HG03342 (cell line): Measurements from ENCODE around the gene IRF6.

Experiments used
- ATAC-seq: cut with Tn5 transposase; IDR thresholded peaks from one replicate; pipeline ENCODE4 v1.9.1; 2021; ENCODE audit warnings: mild to moderate bottlenecking, moderate library complexity; ENCODE audit not compliant: unreplicated experiment

IRF6 gene

GRCh38 chr1:209761011-209761635 is 44.8 kb downstream of the IRF6 start:
- ATAC-seq: no peak

DNA sequence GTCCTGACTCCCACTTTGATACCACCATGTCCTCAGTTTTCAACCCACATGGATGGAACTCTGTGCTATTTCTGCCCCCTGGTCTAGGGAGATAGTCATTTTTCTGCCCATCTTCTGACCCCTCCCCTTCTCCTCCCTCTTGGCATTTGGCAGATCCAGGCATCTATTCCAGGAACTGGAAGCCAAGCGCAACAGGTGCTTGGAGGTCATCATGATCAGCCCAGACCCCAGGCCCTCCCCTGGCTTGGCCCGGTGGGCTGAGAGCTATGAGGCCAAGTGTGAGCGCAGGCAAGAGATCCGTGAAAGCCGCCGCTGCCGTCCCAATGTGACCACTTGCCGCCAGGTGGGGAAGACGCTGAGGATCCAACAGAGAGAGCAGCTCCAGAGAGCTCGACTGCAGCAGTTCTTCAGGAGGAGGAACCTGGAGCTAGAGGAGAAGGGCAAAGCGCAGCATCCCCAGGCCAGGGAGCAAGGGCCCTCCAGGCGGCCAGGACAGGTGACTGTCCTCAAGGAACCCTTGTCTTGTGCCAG is 46.0 kb downstream of the IRF6 start:
- ATAC-seq: no peak

- ATAC-seq: no peak
These were observed 47.5 kb downstream of the IRF6 start for GRCh38 chr1:209758400-209758799.

- ATAC-seq: peak; percentile 32
These were observed 49.1 kb downstream of the IRF6 start for GRCh38 chr1:209756615-209757445.

DNA sequence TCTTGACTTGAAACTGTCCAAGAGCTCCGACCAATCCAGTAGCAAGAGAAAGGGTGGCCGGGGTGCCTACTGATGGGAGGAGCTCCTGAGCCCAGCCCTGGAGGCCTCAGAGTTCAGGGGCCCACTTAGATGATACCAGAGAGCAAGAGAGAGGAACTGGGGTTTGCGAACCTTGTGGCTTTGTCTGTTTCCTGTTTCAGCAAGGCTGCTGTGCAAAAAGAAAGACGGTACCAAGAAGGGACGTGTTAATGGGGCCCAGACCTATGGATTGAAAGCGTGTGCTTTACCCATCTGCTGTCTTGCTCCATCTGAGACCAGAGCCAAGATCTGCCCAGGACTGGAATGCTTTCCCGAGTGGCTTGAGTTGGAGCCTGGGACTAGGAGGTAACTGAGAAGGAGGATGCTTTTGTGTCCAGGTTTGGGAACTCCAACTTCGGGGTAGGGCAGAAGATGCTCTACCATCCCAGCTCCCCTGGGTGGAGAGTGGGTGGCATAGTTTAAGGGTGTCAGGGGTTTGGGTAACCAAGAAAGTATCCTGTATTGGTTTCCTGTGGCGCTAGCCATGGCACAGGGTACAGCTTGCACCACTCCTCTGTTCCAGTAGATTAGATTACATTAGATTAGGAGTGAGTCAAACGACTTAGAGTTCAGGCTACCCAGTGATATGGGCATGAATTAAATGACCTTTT is 49.9 kb downstream of the IRF6 start, which contains the start of gene TRAF3IP3:
TRAF3IP3 (plus strand) TSS at position 128 of the 689 bp plus-strand sequence. CDS start 3,987 bp downstream, outside the sequence.
- ATAC-seq: peak; percentile 78

DNA sequence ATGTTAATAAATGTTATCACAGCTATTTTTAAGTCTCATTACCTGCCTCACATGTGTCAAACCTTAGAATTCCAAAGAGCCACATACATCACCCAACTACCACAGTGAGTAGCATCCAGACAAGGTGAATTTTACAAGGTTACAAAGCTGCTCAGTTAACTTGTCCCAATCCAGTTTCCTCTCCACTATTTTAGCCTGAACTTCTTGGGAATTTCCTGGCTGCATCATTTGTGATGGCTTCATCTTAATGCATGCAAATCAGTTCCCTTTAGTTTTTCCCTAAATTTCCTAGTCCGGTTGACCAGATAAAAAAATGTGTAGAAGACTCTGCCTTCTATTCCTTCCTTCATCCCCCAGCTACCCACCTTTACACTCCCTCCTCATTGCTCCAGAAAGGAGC is 50.7 kb downstream of the IRF6 start:
- no peak for ATAC-seq

- ATAC-seq: no peak
These were observed 53.1 kb downstream of the IRF6 start for GRCh38 chr1:209752890-209753289.

DNA sequence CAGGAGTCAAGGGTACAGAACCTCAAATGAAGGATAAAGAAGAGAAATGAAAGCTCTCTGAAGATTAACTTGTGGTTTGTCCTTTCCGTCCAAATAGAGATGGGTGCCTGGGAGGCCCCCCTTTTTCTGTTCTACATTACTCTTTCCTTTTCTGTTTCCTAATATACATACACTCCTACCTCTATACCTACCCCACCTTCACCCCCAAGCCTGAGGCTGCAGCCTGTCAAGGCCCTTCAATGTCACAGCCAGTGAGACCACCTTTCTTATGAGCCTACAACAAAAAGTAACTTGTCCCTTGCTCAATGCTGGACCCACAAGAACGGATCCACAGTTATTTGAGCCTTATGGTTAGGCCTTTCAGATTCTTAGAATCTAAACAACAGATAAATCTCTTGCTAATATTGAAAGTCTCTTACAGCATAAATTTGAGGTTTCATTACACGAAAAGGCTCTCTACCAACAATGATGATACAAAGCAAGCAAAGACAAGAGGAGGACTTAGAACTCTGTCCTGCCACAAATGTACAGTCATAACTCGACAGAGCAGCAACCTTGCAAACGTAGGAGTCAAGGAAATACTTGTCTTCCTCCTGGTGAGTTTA is 54.2 kb downstream of the IRF6 start:
- peak; percentile 50 for ATAC-seq

DNA sequence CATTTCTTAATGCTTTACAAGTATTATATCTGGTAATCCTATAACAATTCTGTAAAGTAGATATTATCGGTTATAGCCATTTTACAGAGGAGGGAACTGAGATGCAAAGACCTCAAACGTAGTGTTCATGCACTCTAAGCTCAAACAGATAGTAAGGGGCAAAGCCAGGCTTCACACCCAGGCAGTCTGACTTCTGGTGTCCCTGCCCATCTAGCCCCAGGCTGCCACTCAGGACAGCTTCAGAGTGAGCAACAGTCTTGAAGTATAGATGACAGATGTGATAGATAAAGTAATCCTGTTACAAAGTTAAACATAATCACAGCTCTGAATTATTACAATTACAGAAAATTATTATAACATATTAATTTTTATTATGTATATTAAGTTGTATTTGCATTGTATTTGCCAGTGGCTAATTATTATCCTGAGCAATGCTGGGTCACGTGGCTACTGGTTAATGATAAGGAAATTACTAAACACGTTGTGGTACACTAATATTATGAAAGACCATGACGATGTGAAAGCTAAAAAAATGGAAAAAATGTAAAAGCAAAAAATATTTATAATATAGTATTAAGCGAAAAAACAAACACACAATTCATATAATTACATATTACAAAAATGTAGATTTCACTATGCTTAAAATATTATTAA is 56.1 kb downstream of the IRF6 start:
- no peak for ATAC-seq

GRCh38 chr1:209749205-209749604 is 56.7 kb downstream of the IRF6 start:
- ATAC-seq: no peak

- ATAC-seq: no peak
These were observed 57.3 kb downstream of the IRF6 start for GRCh38 chr1:209748620-209749019.

DNA sequence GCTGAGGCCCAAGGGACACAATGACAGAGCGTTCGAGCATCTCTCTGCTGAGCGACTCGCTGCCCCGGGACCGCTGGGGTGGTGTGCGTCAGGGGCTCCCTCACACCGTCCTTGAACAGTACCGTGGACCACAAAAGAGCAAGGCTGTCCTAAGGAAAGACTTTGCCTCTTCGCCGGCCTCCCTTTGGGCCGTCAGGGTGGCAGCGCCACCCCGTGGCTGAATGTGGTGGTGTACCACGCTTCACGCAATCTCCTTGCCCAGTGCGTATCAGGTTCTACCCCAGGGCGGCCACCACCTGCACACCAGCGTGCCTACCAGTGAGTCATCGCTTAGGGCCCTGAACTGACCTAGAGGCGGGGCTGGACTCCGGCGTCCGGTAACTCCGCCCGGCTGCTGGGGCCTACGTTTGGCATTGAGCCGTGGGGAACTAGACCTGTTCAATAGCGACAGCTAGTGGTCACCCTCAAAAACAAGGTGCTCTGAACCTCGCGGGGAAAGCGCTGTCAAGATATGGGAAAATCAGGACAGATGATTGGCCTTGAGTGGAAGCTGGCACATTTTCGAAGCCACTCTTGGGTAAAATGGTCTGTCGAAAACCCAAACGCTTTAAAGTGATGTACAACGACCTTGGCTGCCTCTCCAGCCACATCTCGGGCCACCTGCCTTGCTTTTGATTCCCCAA is 58.2 kb downstream of the IRF6 start:
- ATAC-seq: peak; percentile 69

DNA sequence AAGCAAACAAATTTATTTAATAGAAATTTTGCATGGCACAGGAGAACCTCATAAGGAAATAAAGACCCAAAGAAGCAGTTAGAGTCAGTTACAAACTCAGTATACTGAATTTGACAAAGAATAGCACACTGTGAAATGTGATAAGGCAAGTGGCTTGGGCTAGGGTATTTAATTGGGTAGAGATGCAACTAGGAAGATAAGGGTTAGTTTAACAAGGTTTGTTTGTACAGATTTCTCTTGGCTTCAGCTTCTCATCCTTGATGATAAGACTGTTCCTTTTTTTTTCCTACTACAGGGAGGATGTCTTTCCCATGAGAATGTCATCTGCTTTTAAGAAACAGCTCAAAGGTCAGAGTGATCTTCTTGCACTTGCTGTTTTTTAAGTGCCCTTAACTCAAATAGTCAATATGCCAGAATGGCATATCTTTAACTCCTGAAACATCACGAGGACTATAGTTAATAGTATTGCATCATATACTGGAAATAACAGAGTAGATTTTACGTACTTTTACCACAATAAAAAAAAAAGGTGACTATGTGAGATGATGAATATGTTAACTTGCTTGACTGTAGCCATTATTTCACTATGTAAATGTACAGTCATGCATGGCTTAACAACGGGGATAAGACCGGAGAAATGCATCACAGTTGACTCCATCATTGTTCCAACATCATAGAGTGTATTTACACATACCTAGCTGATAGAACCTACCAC is 59.3 kb downstream of the IRF6 start:
- ATAC-seq: no peak

DNA sequence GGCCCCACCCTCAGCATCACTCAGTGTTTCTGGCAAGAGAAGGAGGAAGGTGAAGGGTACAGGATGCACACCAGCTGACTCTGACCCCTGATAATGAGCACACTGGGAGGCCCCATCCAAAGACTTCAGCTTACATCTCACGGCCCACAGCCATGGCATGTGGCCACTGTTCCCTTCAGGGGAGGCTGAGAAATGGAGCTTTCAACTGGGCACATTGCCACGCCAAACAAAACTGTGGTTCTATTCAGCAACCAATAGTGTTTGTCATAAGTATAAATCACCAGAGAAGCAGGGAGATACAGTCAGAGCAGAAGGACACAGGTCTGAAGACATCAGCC is 62.8 kb downstream of the IRF6 start:
- ATAC-seq: no peak

DNA sequence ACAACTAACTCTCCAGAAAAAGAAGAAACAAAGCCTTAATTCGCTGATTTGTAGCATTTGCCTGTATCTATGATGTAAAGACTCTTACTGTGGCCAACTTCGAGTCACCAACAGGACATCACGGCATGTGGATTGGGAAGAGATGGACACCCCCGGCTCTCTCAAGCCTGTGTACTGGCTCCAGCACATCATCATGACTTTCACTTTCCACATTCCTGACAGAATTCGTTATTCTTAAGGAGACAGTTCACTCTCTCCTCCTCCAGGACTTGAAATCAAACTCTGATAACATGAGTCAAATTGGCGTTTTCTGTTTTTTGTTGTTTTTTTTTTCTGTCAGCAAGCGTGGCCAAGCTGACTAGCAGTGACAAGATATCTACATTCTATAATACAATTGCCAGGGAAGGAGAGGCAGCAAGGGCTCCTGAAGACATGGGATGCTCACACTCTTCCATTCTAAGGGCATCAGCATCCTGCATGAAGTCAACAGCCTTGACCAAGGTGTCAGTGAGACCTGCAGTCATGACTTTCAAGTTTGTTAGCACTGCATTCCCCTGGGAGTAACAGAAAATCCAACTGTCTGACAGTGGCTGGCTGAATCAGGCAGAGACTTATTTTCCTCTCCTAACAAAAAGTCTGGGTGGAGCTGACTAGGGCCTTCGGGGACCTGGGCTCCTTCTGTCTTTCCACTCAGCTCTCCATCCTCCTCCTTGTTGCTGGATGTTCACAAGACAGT is 63.4 kb downstream of the IRF6 start:
- no peak for ATAC-seq

DNA sequence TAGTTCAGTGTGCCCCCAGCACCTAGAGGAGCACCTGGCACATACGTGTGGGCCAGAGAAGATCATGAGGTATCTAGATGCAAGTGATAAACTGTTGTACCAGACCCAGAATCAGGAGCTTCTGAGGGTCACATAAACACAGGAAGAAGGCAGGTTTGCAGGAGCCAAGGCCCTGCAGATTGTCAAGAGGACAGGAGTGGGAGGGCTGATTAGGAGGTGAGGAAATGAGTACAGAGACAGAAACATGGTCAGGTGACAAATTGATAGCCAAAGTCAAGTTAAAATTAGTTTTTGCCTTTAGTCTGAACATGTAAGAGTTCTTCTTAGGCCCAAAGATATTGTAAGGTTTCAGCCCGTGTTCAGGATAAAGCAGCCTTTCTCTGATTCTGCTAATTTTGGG is 64.1 kb downstream of the IRF6 start:
- ATAC-seq: no peak

DNA sequence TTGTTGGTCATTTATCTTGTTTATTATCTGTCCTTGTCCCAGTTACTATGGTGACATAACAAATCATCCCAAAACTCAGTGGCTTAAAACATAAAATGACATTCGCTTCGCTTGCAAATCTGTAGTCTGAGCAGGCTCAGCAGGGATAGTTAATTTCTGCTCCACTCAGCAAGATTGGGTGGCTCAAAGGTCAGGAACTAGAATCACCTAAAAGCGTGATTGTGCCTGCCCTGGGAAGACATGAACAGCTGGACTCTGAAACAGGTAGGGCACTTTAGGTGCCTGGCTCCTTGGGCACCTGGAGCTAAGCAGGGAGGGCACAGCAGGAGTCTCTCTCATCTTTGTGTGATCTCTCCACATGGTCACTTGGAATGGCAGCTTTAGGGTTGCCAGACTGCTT is 64.7 kb downstream of the IRF6 start:
- no peak for ATAC-seq

DNA sequence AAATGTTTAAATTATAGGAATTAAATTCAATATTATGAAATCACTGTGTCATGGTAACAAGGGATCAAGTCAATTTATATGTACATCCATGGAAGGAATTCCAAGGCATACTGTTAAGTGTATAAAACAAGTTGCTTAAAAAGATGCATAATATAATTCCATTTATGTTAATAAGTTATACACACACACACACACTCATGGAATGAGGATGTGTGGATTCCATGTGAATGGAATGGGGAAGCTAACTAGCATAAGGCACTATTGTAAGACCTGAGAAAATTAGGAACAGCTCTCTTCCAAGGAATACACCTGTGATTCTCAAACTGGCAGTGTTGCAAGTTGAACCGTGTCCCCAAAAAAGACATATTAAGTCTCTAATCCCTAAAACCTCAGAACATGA is 67.7 kb downstream of the IRF6 start:
- no peak for ATAC-seq

DNA sequence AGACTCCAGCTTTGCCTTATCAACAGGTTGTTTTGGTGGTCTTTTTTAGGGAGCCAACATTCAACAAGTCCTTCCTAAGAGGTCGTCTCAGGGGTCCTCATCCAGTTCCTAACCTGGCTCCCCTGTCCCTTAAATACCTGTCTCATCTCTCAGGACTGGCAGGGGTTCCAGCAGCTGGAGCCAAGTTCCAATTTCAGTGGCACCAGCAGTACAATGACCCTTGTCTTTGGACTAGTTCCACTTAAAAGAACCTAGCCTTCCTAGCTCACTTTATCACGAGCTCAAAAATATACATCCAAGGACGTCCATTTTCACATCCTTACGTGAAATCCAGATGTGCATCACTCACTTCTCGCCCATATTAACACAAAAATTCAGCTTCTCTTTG is 68.8 kb downstream of the IRF6 start:
- no peak for ATAC-seq
